Testis (tissue), 3 donors: ENCODE results near the gene TM6SF1. TPM values are rescaled to one million over a fixed set of nuclear protein-coding genes. Genes with fewer than 3 reads are reported as not detected.
"Not testable (repeated sequence)": the region's sequence is repeated elsewhere in the genome, so short reads cannot be mapped to it uniquely, and the experiment has no call there.

Source experiments
- DNase-seq: peaks from one replicate; pipeline ENCODE4 v3.0.0-alpha.2; 2019
- H3K27ac ChIP-seq, 2 donors: fragments of 200-600 bp; sonication (generic); one replicate each; pipeline ENCODE4 v1.5.1; 2019
- H3K27me3 ChIP-seq: fragments of 200-600 bp; sonication (generic); one replicate; pipeline ENCODE4 v1.5.1; 2019
- H3K36me3 ChIP-seq: fragments of 200-600 bp; sonication (generic); one replicate; pipeline ENCODE4 v1.5.1; 2017; ENCODE audit warnings: low read depth; ENCODE audit errors: missing control alignments
- H3K4me1 ChIP-seq: fragments of 200-600 bp; sonication (generic); one replicate; pipeline ENCODE4 v1.5.1; 2019
- H3K4me3 ChIP-seq, 2 donors: fragments of 200-600 bp; sonication (generic); one replicate each; pipeline ENCODE4 v1.5.1; 2017 to 2019
- H3K9me3 ChIP-seq: fragments of 200-600 bp; sonication (generic); one replicate; pipeline ENCODE4 v1.5.1; 2017
- CTCF ChIP-seq, 3 experiments: fragments of 450-650 bp in 2 of 3; fragments of 200-600 bp in 1 of 3; sonication (generic) in 1 of 3; IDR thresholded peaks; one replicate each; pipeline ENCODE4 v1.5.1; 2016 to 2019; ENCODE audit warnings: antibody characterized with exemption in 3 of 3, mild to moderate bottlenecking in 2 of 3, moderate library complexity in 1 of 3
- POLR2A ChIP-seq: fragments of 450-650 bp; IDR thresholded peaks from one replicate; pipeline ENCODE4 v1.6.1; 2017; ENCODE audit warnings: antibody characterized with exemption, mild to moderate bottlenecking, moderate library complexity
- WGBS, 2 donors: methylation state at CpG; one replicate each; pipeline ENCODE4 v1.1.5; 2018; 5-methylcytosine and 5-hydroxymethylcytosine counted together
- intact Hi-C: fragments of 100-400 bp; cut with DNase I; formaldehyde crosslinking; loops from one replicate; pipeline ENCODE4 v1.15.1; 2023; ENCODE audit warnings: low total_unique reads
- polyA plus RNA-seq: library from polyadenylated mRNA; stranded (reverse); fragments of 350-450 nt; fragmentation: Illumina TruSeq; extraction: RNeasy Lipid Tissue Mini Kit (QIAGEN cat#74804); gene quantifications from one replicate; pipeline ENCODE4 v1.2.3, GENCODE V29; 2014; ENCODE audit warnings: low read depth, low replicate concordance; ENCODE audit not compliant: insufficient read depth
- total RNA-seq, 2 donors: library from RNA; depleted of rRNA; stranded (reverse); fragments of >200 nt; gene quantifications; one replicate each; pipeline ENCODE4 v1.2.3, GENCODE V29; 2016

TM6SF1 gene
- total and polyA plus RNA-seq, 3 donors from 2014 or later = 3.0 to 9.7 (median 5.0) TPM

GRCh38 chr15:83067638-83067962 is 39.8 kb upstream of the TM6SF1 start:
- DNase-seq = no peak
- TF ChIP-seq CTCF (IDR thresholded peaks at IDR 0.05) = no peak
- TF ChIP-seq POLR2A = no peak
- H3K27ac ChIP-seq = peak overlapping the region; percentile 92 to 94
- no peaks in the 10 kb centered on the region for H3K27me3 ChIP-seq
- no peaks in the 10 kb centered on the region for H3K36me3 ChIP-seq
- H3K9me3 ChIP-seq = no peaks in the 10 kb centered on the region
- 14 to 33% methylated on average over 10 to 12 of the region's 12 CpGs for WGBS, 2 donors
- peaks cover 16% of the 10 kb centered on the region for H3K4me1 ChIP-seq
- intact Hi-C loops = no loop called here
- H3K4me3 ChIP-seq = peak overlapping the region; percentile 95 to 97

GRCh38 chr15:83068054-83068453 is 39.4 kb upstream of the TM6SF1 start:
- DNase-seq = no peak
- H3K4me3 ChIP-seq = peak overlapping the region; percentile 95 to 97
- no peaks in the 10 kb centered on the region for H3K27me3 ChIP-seq
- H3K9me3 ChIP-seq = no peaks in the 10 kb centered on the region
- no peaks in the 10 kb centered on the region for H3K36me3 ChIP-seq
- 49 to 63% methylated on average over 6 of the region's 6 CpGs for WGBS, 2 donors
- peak overlapping the region; percentile 92 to 94 for H3K27ac ChIP-seq
- intact Hi-C loops = no loop called here
- H3K4me1 ChIP-seq = peaks cover 15% of the 10 kb centered on the region
- TF ChIP-seq CTCF (IDR thresholded peaks at IDR 0.05) (no peak), POLR2A (no peak)

GRCh38 chr15:83069211-83069642 is 38.2 kb upstream of the TM6SF1 start:
- H3K27ac ChIP-seq, H3K36me3 ChIP-seq, H3K4me1 ChIP-seq, intact Hi-C loops, H3K9me3 ChIP-seq, H3K27me3 ChIP-seq: not testable (repeated sequence)
- peak overlapping the region in 1 of 2 donors; percentile 95 for H3K4me3 ChIP-seq
- WGBS, 2 donors = 37 to 45% methylated on average over 6 of the region's 6 CpGs
- DNase-seq = peak; percentile 76

- no peaks in the 10 kb centered on the region for H3K27me3 ChIP-seq
- H3K27ac ChIP-seq = no peak overlapping the region
- H3K36me3 ChIP-seq = no peaks in the 10 kb centered on the region
- 47 to 49% methylated on average over 5 of the region's 5 CpGs for WGBS, 2 donors
- intact Hi-C loops = no loop called here
- TF ChIP-seq POLR2A (no peak), CTCF (IDR thresholded peaks at IDR 0.05) (no peak)
- DNase-seq = no peak
- no peaks in the 10 kb centered on the region for H3K9me3 ChIP-seq
- H3K4me3 ChIP-seq = no peak overlapping the region
- H3K4me1 ChIP-seq = no peaks in the 10 kb centered on the region
These were observed 29.8 kb upstream of the TM6SF1 start for GRCh38 chr15:83077491-83078230.

- 76 to 84% methylated on average over 7 of the region's 7 CpGs for WGBS, 2 donors
- Histone ChIP-seq H3K27me3 (no peaks in the 10 kb centered on the region), H3K4me1 (no peaks in the 10 kb centered on the region), H3K9me3 (no peaks in the 10 kb centered on the region), H3K36me3 (no peaks in the 10 kb centered on the region), H3K27ac (no peak overlapping the region), H3K4me3 (no peak overlapping the region)
- TF ChIP-seq POLR2A (no peak), CTCF (IDR thresholded peaks at IDR 0.05) (no peak)
- no peak for DNase-seq
- intact Hi-C loops = no loop called here
These were observed 28.7 kb upstream of the TM6SF1 start for GRCh38 chr15:83078712-83079111.
